Prostate gland (tissue), 2 donors: Measurements from ENCODE around the gene NCF2. TPM values are rescaled to one million over a fixed set of nuclear protein-coding genes. Genes with fewer than 3 reads are reported as not detected.
"Not testable (repeated sequence)": the region's sequence is repeated elsewhere in the genome, so short reads cannot be mapped to it uniquely, and the experiment has no call there.

ENCODE experiments used
- DNase-seq: peaks from one replicate; pipeline ENCODE4 v3.0.0-alpha.2; 2019; ENCODE audit warnings: low spot score
- H3K27ac ChIP-seq, 2 donors: fragments of 200-600 bp; sonication (generic); 2 replicates each; pipeline ENCODE4 v1.5.1; 2017 to 2019
- H3K27me3 ChIP-seq: fragments of 200-600 bp; sonication (generic); replicated peaks from 2 replicates; pipeline ENCODE4 v1.5.1; 2019; ENCODE audit not compliant: insufficient read depth
- H3K36me3 ChIP-seq, 2 donors: fragments of 200-600 bp; sonication (generic); 1 replicate in 1 of 2; 2 replicates in 1 of 2; pipeline versions ENCODE4 v1.5.1 to v1.8.1; 2017 to 2019
- H3K4me1 ChIP-seq: fragments of 200-600 bp; sonication (generic); replicated peaks from 2 replicates; pipeline ENCODE4 v1.5.1; 2019
- H3K4me3 ChIP-seq, 2 donors: fragments of 200-600 bp; sonication (generic); 2 replicates each; pipeline ENCODE4 v1.5.1; 2017 to 2019
- H3K9me3 ChIP-seq: fragments of 200-600 bp; sonication (generic); 2 replicates; pipeline ENCODE4 v1.5.1; 2017
- CTCF ChIP-seq, 4 experiments: fragments of 200-600 bp in 2 of 4; fragments of 450-650 bp in 2 of 4; sonication (generic) in 2 of 4; IDR thresholded peaks; 1 replicate in 3 of 4; 2 replicates in 1 of 4; pipeline ENCODE4 v1.5.1; 2016 to 2019; ENCODE audit warnings: antibody characterized with exemption in 4 of 4, mild to moderate bottlenecking in 2 of 4, moderate library complexity in 2 of 4
- POLR2A ChIP-seq: fragments of 450-650 bp; IDR thresholded peaks from one replicate; pipeline ENCODE4 v1.6.1; 2016; ENCODE audit warnings: antibody characterized with exemption, mild to moderate bottlenecking
- POLR2AphosphoS5 ChIP-seq: sonication (generic); formaldehyde crosslinking; IDR thresholded peaks from one replicate; pipeline ENCODE4 v1.6.1; 2017; ENCODE audit warnings: antibody characterized with exemption
- WGBS: methylation state at CpG from one replicate; pipeline ENCODE4 v1.1.5; 2018; 5-methylcytosine and 5-hydroxymethylcytosine counted together
- intact Hi-C: fragments of 100-400 bp; cut with DNase I; formaldehyde crosslinking; loops from one replicate; pipeline ENCODE4 v1.14.2; 2022
- total RNA-seq, 2 donors: library from RNA; depleted of rRNA; stranded (reverse); fragments of >200 nt; gene quantifications; one replicate each; pipeline ENCODE4 v1.1.0, GENCODE V29; 2016

The NCF2 gene
- total RNA-seq, 2 donors from 2014 or later: 2.1 to 5.6 TPM

GRCh38 chr1:183632964-183633363 lies 42.7 kb upstream of the NCF2 start:
- Histone ChIP-seq H3K4me3 (peak overlapping the region in 1 of 2 donors; percentile 93), H3K4me1 (no peaks in the 10 kb centered on the region), H3K27ac (peak overlapping the region; percentile 87 to 90), H3K27me3 (no peaks in the 10 kb centered on the region), H3K36me3 (no peaks in the 10 kb centered on the region), H3K9me3 (no peaks in the 10 kb centered on the region)
- intact Hi-C loops: loop anchor here (10.0 kb wide), 1 partner anchor 402 kb away; the partner anchor contains the start of gene COLGALT2
- no peak for DNase-seq
- TF ChIP-seq POLR2A (no peak), CTCF (IDR thresholded peaks at IDR 0.05) (no peak), POLR2AphosphoS5 (no peak)
- 50% methylated on average over 1 of the region's 1 CpG for WGBS

- TF ChIP-seq CTCF (IDR thresholded peaks at IDR 0.05) (no peak), POLR2A (no peak), POLR2AphosphoS5 (no peak)
- Histone ChIP-seq H3K27ac (no peak overlapping the region), H3K4me3 (no peak overlapping the region), H3K4me1 (no peaks in the 10 kb centered on the region), H3K27me3 (no peaks in the 10 kb centered on the region), H3K9me3 (no peaks in the 10 kb centered on the region), H3K36me3 (no peaks in the 10 kb centered on the region)
- no peak for DNase-seq
- intact Hi-C loops: loop anchor here (10.0 kb wide), 1 partner anchor 403 kb away; the partner anchor contains the start of gene COLGALT2
- 51% methylated on average over 2 of the region's 2 CpGs for WGBS
Measured at GRCh38 chr1:183632114-183632513, 41.9 kb upstream of the NCF2 start.

GRCh38 chr1:183630748-183631147 lies 40.5 kb upstream of the NCF2 start:
- Histone ChIP-seq H3K4me3 (no peak overlapping the region), H3K4me1 (peaks cover 1% of the 10 kb centered on the region)

GRCh38 chr1:183628537-183628936 lies 38.3 kb upstream of the NCF2 start:
- H3K9me3 ChIP-seq: no peaks in the 10 kb centered on the region
- no peaks in the 10 kb centered on the region for H3K36me3 ChIP-seq
- intact Hi-C loops: loop anchor here (10.0 kb wide), 1 partner anchor 664 kb away; no protein-coding TSS in a partner anchor
- DNase-seq: no peak
- no peak for TF ChIP-seq CTCF (IDR thresholded peaks at IDR 0.05)
- no peak for TF ChIP-seq POLR2AphosphoS5
- no peak for TF ChIP-seq POLR2A
- H3K4me3 ChIP-seq: no peak overlapping the region
- H3K27ac ChIP-seq: no peak overlapping the region
- peaks cover 5% of the 10 kb centered on the region for H3K4me1 ChIP-seq
- no peaks in the 10 kb centered on the region for H3K27me3 ChIP-seq

More at GRCh38 chr1:183630748-183631147, 40.5 kb upstream of the NCF2 start:
- WGBS: 26% methylated on average over 2 of the region's 2 CpGs
- no peak overlapping the region for H3K27ac ChIP-seq
- H3K27me3 ChIP-seq: no peaks in the 10 kb centered on the region
- no peaks in the 10 kb centered on the region for H3K9me3 ChIP-seq
- intact Hi-C loops: loop anchor here (10.0 kb wide), 1 partner anchor 404 kb away; the partner anchor contains the start of gene COLGALT2
- no peaks in the 10 kb centered on the region for H3K36me3 ChIP-seq
- TF ChIP-seq POLR2A (no peak), CTCF (IDR thresholded peaks at IDR 0.05) (no peak), POLR2AphosphoS5 (no peak)
- no peak for DNase-seq

GRCh38 chr1:183626236-183626635 lies 36.0 kb upstream of the NCF2 start:
- not testable (repeated sequence) for H3K36me3 ChIP-seq, DNase-seq
- intact Hi-C loops: loop anchor here (10.0 kb wide), 1 partner anchor 661 kb away; no protein-coding TSS in a partner anchor

More at GRCh38 chr1:183626236-183626635, 36.0 kb upstream of the NCF2 start:
- not testable (repeated sequence) for H3K4me1 ChIP-seq, H3K4me3 ChIP-seq, H3K27me3 ChIP-seq, H3K9me3 ChIP-seq
- peak; percentile 67 for TF ChIP-seq POLR2AphosphoS5
- 7% methylated on average over 3 of the region's 3 CpGs for WGBS
- peak overlapping the region in 1 of 2 donors; percentile 44 for H3K27ac ChIP-seq
